Neural progenitor cell (in vitro differentiated cells): ENCODE measurements around the gene DNPH1.

Experiments
- EZH2 ChIP-seq: fragments of 200-600 bp; sonication (generic); IDR thresholded peaks from 2 replicates; pipeline ENCODE4 v1.6.1; 2017; ENCODE audit warnings: antibody characterized with exemption, mild to moderate bottlenecking, moderate library complexity
- TF ChIP-seq, protein P1 (sequence below): fragments of 200-600 bp; sonication (generic); IDR thresholded peaks from 2 replicates; pipeline ENCODE4 v1.5.1; 2017; ENCODE audit warnings: antibody characterized with exemption, mild to moderate bottlenecking

DNA sequence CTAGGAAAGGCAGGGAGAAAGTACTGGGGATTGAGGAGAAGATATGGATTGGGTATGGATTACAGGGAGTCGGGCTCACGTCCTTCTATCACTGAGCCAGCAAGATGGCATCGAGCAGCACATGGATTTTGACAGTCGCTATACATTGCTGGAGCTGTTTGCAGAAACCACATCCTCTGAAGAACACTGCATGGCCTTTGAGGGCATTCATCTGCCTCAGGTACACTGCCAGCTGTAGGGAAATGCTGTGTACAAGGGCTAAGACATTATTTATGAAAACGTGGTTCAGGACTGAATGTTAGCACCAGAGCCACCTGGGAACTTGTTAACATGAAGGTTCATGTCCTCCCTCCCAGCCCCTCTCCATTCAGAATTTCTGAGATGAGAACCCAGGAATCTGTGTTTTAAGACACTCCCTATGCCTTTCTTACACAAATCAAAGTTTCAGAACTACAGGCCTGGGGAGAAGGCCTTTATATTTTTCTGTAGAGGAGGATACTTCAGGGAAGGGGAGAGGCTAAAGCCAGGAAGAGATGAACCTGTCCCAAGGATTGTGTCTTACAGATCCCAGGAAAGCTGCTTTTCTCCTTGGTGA lies 43.8 kb downstream of the DNPH1 start:
- TF ChIP-seq, protein P1, sequence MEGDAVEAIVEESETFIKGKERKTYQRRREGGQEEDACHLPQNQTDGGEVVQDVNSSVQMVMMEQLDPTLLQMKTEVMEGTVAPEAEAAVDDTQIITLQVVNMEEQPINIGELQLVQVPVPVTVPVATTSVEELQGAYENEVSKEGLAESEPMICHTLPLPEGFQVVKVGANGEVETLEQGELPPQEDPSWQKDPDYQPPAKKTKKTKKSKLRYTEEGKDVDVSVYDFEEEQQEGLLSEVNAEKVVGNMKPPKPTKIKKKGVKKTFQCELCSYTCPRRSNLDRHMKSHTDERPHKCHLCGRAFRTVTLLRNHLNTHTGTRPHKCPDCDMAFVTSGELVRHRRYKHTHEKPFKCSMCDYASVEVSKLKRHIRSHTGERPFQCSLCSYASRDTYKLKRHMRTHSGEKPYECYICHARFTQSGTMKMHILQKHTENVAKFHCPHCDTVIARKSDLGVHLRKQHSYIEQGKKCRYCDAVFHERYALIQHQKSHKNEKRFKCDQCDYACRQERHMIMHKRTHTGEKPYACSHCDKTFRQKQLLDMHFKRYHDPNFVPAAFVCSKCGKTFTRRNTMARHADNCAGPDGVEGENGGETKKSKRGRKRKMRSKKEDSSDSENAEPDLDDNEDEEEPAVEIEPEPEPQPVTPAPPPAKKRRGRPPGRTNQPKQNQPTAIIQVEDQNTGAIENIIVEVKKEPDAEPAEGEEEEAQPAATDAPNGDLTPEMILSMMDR: no peak
- TF ChIP-seq EZH2: no peak
